Measurements from ENCODE around the gene NENF. TPM values are rescaled to one million over a fixed set of nuclear protein-coding genes. Genes with fewer than 3 reads are reported as not detected.

NENF gene
- total RNA-seq, 1 donor from 2014 or later, result 35.8 TPM

GRCh38 chr1:212413902-212414327 lies 18.8 kb upstream of the NENF start:
- Histone ChIP-seq H3K27me3 (ENCODE audit: control insufficient read depth, insufficient read depth, low read length) (no peaks in the 10 kb centered on the region), H3K4me3 (ENCODE audit: low read depth, low read length) (peak overlapping the region; percentile 84), H3K36me3 (ENCODE audit: control insufficient read depth, insufficient read depth, low read length) (no peaks in the 10 kb centered on the region)
- no peak for TF ChIP-seq CTCF (IDR thresholded peaks at IDR 0.05; ENCODE audit: insufficient read depth, low read length, poor library complexity, severe bottlenecking)
- DNase-seq (ENCODE audit: low read depth), result no peak

GRCh38 chr1:212414328-212415106 lies 18.2 kb upstream of the NENF start, which contains the start of gene PACC1:
TSS of gene PACC1 (minus strand) at chr1:212414886. CDS start at chr1:212414757, 129 bp downstream.
- no peak for TF ChIP-seq CTCF (IDR thresholded peaks at IDR 0.05; ENCODE audit: insufficient read depth, low read length, poor library complexity, severe bottlenecking)

GRCh38 chr1:212415107-212415841 lies 17.4 kb upstream of the NENF start:
- H3K27me3 ChIP-seq (ENCODE audit: control insufficient read depth, insufficient read depth, low read length), result no peaks in the 10 kb centered on the region
- TF ChIP-seq CTCF (IDR thresholded peaks at IDR 0.05; ENCODE audit: insufficient read depth, low read length, poor library complexity, severe bottlenecking), result no peak
- no peak overlapping the region for H3K4me3 ChIP-seq (ENCODE audit: low read depth, low read length)
- H3K36me3 ChIP-seq (ENCODE audit: control insufficient read depth, insufficient read depth, low read length), result no peaks in the 10 kb centered on the region
- no peak for DNase-seq (ENCODE audit: low read depth)

More at GRCh38 chr1:212414328-212415106, 18.2 kb upstream of the NENF start, which contains the start of gene PACC1:
- Histone ChIP-seq H3K4me3 (ENCODE audit: low read depth, low read length) (peak within 1 kb of the TSS; percentile 84), H3K27me3 (ENCODE audit: control insufficient read depth, insufficient read depth, low read length) (no peaks in the 10 kb centered on the region), H3K36me3 (ENCODE audit: control insufficient read depth, insufficient read depth, low read length) (no peaks in the 10 kb centered on the region)
- DNase-seq (ENCODE audit: low read depth), result peak; percentile 28

- no peak for TF ChIP-seq CTCF (IDR thresholded peaks at IDR 0.05; ENCODE audit: insufficient read depth, low read length, poor library complexity, severe bottlenecking)
- no peak for DNase-seq (ENCODE audit: low read depth)
- no peak overlapping the region for H3K4me3 ChIP-seq (ENCODE audit: low read depth, low read length)
- H3K27me3 ChIP-seq (ENCODE audit: control insufficient read depth, insufficient read depth, low read length), result peaks cover 2% of the 10 kb centered on the region
- H3K36me3 ChIP-seq (ENCODE audit: control insufficient read depth, insufficient read depth, low read length), result no peaks in the 10 kb centered on the region
These were observed 11.6 kb upstream of the NENF start for GRCh38 chr1:212421165-212421564.

- no peaks in the 10 kb centered on the region for H3K36me3 ChIP-seq (ENCODE audit: control insufficient read depth, insufficient read depth, low read length)
- DNase-seq (ENCODE audit: low read depth), result no peak
- no peak for TF ChIP-seq CTCF (IDR thresholded peaks at IDR 0.05; ENCODE audit: insufficient read depth, low read length, poor library complexity, severe bottlenecking)
- H3K27me3 ChIP-seq (ENCODE audit: control insufficient read depth, insufficient read depth, low read length), result peaks cover 2% of the 10 kb centered on the region
- no peak overlapping the region for H3K4me3 ChIP-seq (ENCODE audit: low read depth, low read length)
These were observed 8.8 kb upstream of the NENF start for GRCh38 chr1:212423879-212424278.

All from kidney epithelial cell (primary cell).